Hematopoietic multipotent progenitor cell treated with erythropoietin and hydrocortisone succinate and interleukin-3 and kit ligand, for 17 days (in vitro differentiated cells): ENCODE data around the gene SLAMF8.

ENCODE experiments used
- DNase-seq: peaks from one replicate; pipeline ENCODE4 v3.0.0-alpha.2; 2015; ENCODE audit warnings: low spot score

Gene SLAMF8

GRCh38 chr1:159821171-159821867 lies 5.4 kb upstream of the SLAMF8 start:
- no peak for DNase-seq

GRCh38 chr1:159823406-159823805 lies 3.3 kb upstream of the SLAMF8 start:
- no peak for DNase-seq

GRCh38 chr1:159825564-159825963 lies 1.1 kb upstream of the SLAMF8 start:
- no peak for DNase-seq

GRCh38 chr1:159827102-159827490 lies 423 bp downstream of the SLAMF8 start:
- DNase-seq: no peak

- no peak for DNase-seq
Observed at GRCh38 chr1:159827549-159827948, 876 bp downstream of the SLAMF8 start.

GRCh38 chr1:159828176-159828575 lies 1.5 kb downstream of the SLAMF8 start:
- DNase-seq: no peak

- no peak for DNase-seq
Observed at GRCh38 chr1:159828581-159829272, 2.1 kb downstream of the SLAMF8 start.

- DNase-seq: no peak
Observed at GRCh38 chr1:159829273-159829634, 2.6 kb downstream of the SLAMF8 start.

- DNase-seq: no peak
Observed at GRCh38 chr1:159829822-159830465, 3.3 kb downstream of the SLAMF8 start.

GRCh38 chr1:159830722-159831121 lies 4.0 kb downstream of the SLAMF8 start:
- DNase-seq: no peak

- DNase-seq: no peak
Observed at GRCh38 chr1:159831412-159832141, 4.9 kb downstream of the SLAMF8 start.

GRCh38 chr1:159832309-159832708 lies 5.6 kb downstream of the SLAMF8 start:
- DNase-seq: no peak

- DNase-seq: no peak
Observed at GRCh38 chr1:159835356-159835755, 8.7 kb downstream of the SLAMF8 start.

GRCh38 chr1:159835862-159836525 lies 9.3 kb downstream of the SLAMF8 start:
- DNase-seq: no peak

GRCh38 chr1:159838715-159839114 lies 12.0 kb downstream of the SLAMF8 start:
- DNase-seq: no peak

- no peak for DNase-seq
Observed at GRCh38 chr1:159839116-159839849, 12.6 kb downstream of the SLAMF8 start.

GRCh38 chr1:159841749-159842148 lies 15.1 kb downstream of the SLAMF8 start:
- no peak for DNase-seq

GRCh38 chr1:159843459-159843858 lies 16.8 kb downstream of the SLAMF8 start:
- no peak for DNase-seq

- no peak for DNase-seq
Observed at GRCh38 chr1:159845751-159846629, 19.3 kb downstream of the SLAMF8 start.

GRCh38 chr1:159847231-159847630 lies 20.6 kb downstream of the SLAMF8 start:
- no peak for DNase-seq
